Body of pancreas (tissue), 4 donors: ENCODE data around the gene TCTN3.

ENCODE experiments used
- POLR2A ChIP-seq, 3 donors: fragments of 450-650 bp; IDR thresholded peaks; one replicate each; pipeline ENCODE4 v1.6.1; 2016; ENCODE audit warnings: antibody characterized with exemption in 3 of 3, mild to moderate bottlenecking in 2 of 3
- TF ChIP-seq, protein P1 (sequence below), 7 experiments: fragments of 450-650 bp in 4 of 7; fragments of 200-600 bp in 3 of 7; sonication (generic) in 3 of 7; IDR thresholded peaks; one replicate each; pipeline ENCODE4 v1.5.1; 2016 to 2019; ENCODE audit warnings: antibody characterized with exemption in 7 of 7

- no peak for TF ChIP-seq POLR2A (IDR thresholded peaks at IDR 0.05)
- TF ChIP-seq, protein P1, sequence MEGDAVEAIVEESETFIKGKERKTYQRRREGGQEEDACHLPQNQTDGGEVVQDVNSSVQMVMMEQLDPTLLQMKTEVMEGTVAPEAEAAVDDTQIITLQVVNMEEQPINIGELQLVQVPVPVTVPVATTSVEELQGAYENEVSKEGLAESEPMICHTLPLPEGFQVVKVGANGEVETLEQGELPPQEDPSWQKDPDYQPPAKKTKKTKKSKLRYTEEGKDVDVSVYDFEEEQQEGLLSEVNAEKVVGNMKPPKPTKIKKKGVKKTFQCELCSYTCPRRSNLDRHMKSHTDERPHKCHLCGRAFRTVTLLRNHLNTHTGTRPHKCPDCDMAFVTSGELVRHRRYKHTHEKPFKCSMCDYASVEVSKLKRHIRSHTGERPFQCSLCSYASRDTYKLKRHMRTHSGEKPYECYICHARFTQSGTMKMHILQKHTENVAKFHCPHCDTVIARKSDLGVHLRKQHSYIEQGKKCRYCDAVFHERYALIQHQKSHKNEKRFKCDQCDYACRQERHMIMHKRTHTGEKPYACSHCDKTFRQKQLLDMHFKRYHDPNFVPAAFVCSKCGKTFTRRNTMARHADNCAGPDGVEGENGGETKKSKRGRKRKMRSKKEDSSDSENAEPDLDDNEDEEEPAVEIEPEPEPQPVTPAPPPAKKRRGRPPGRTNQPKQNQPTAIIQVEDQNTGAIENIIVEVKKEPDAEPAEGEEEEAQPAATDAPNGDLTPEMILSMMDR (IDR thresholded peaks at IDR 0.05) = no peak
Measured at GRCh38 chr10:95664543-95664942, 29.2 kb downstream of the TCTN3 start.
